ENCODE results near the gene HTR3A.

- TF ChIP-seq POLR2A (IDR thresholded peaks at IDR 0.05) (no peak), CTCF (IDR thresholded peaks at IDR 0.05) (no peak)
Measured at GRCh38 chr11:113967361-113967760, 7.5 kb upstream of the HTR3A start.

Measured in adrenal gland (tissue), 5 donors.